Gastroesophageal sphincter (tissue), 4 donors: ENCODE measurements around the gene ELMO1. TPM values are rescaled to one million over a fixed set of nuclear protein-coding genes. Genes with fewer than 3 reads are reported as not detected.
A peak's percentile ranks its signal among the peaks of the same experiment; 100 is the strongest.

Source experiments
- ATAC-seq: fragments of 150-250 bp; one replicate; pipeline ENCODE4 v1.9.1; 2016; ENCODE audit warnings: mild to moderate bottlenecking, moderate library complexity
- H3K27ac ChIP-seq, 4 donors: fragments of 200-600 bp; sonication (generic) in 3 of 4; 1 replicate in 3 of 4; 2 replicates in 1 of 4; pipeline ENCODE4 v1.5.1; 2016 to 2019
- H3K27me3 ChIP-seq: fragments of 200-600 bp; sonication (generic); one replicate; pipeline ENCODE4 v1.5.1; 2019
- H3K36me3 ChIP-seq, 2 donors: fragments of 200-600 bp; sonication (generic); one replicate each; pipeline ENCODE4 v1.5.1; 2019; ENCODE audit warnings: control low read depth in 1 of 2
- H3K4me1 ChIP-seq, 3 donors: fragments of 200-600 bp; sonication (generic); 1 replicate in 2 of 3; 2 replicates in 1 of 3; pipeline ENCODE4 v1.5.1; 2016 to 2019; ENCODE audit warnings: control low read depth in 2 of 3
- H3K4me3 ChIP-seq, 2 donors: fragments of 200-600 bp; sonication (generic); one replicate each; pipeline ENCODE4 v1.5.1; 2019; ENCODE audit warnings: mild to moderate bottlenecking in 1 of 2, moderate library complexity in 1 of 2
- H3K9me3 ChIP-seq, 3 donors: fragments of 200-600 bp; sonication (generic); one replicate each; pipeline ENCODE4 v1.5.1; 2017 to 2019; ENCODE audit warnings: control low read depth in 2 of 3
- CTCF ChIP-seq, 4 experiments: fragments of 200-600 bp in 2 of 4; fragments of 450-650 bp in 2 of 4; sonication (generic) in 1 of 4; IDR thresholded peaks; one replicate each; pipeline ENCODE4 v1.5.1; 2017 to 2019; ENCODE audit warnings: antibody characterized with exemption in 4 of 4, mild to moderate bottlenecking in 2 of 4, moderate library complexity in 2 of 4
- EP300 ChIP-seq: sonication (generic); formaldehyde crosslinking; IDR thresholded peaks from one replicate; pipeline ENCODE4 v1.6.1; 2017; ENCODE audit warnings: antibody characterized with exemption, mild to moderate bottlenecking
- POLR2A ChIP-seq, 2 donors: fragments of 450-650 bp; IDR thresholded peaks; one replicate each; pipeline ENCODE4 v1.6.1; 2017; ENCODE audit warnings: antibody characterized with exemption in 2 of 2, mild to moderate bottlenecking in 2 of 2, moderate library complexity in 1 of 2
- POLR2AphosphoS5 ChIP-seq: sonication (generic); formaldehyde crosslinking; IDR thresholded peaks from one replicate; pipeline ENCODE4 v1.6.1; 2017; ENCODE audit warnings: antibody characterized with exemption
- WGBS, 2 donors: methylation state at CpG; one replicate each; pipeline ENCODE4 v1.1.5; 2018; ENCODE audit warnings: low coverage in 1 of 2; 5-methylcytosine and 5-hydroxymethylcytosine counted together
- total RNA-seq, 4 donors: library from RNA; depleted of rRNA; stranded (reverse); fragments of >200 nt; gene quantifications; one replicate each; pipeline ENCODE4 v1.1.0, GENCODE V29; 2016

Gene ELMO1
- total RNA-seq, 4 donors from 2014 or later: 22.1 to 54.0 (median 42.7) TPM

GRCh38 chr7:37411444-37412034 is 37.1 kb downstream of the ELMO1 start:
- no peak overlapping the region for H3K4me3 ChIP-seq
- peaks cover 0 to 7% (median 0%) of the 10 kb centered on the region in 3 donors for H3K9me3 ChIP-seq
- H3K36me3 ChIP-seq: no peaks in the 10 kb centered on the region
- no peak for TF ChIP-seq CTCF (IDR thresholded peaks at IDR 0.05)
- no peak for TF ChIP-seq POLR2AphosphoS5
- TF ChIP-seq EP300: no peak
- no peak for TF ChIP-seq POLR2A (IDR thresholded peaks at IDR 0.05)
- 58 to 84% methylated on average over 3 to 4 of the region's 4 CpGs for WGBS, 2 donors
- peaks cover 0 to 12% (median 0%) of the 10 kb centered on the region in 3 donors for H3K4me1 ChIP-seq
- H3K27ac ChIP-seq: peak overlapping the region in 1 of 4 donors; percentile 6
- H3K27me3 ChIP-seq: no peaks in the 10 kb centered on the region
- no peak for ATAC-seq

GRCh38 chr7:37410305-37411229 is 38.1 kb downstream of the ELMO1 start:
- no peak overlapping the region for H3K4me3 ChIP-seq
- TF ChIP-seq EP300 (no peak), POLR2A (IDR thresholded peaks at IDR 0.05) (no peak), POLR2AphosphoS5 (no peak), CTCF (IDR thresholded peaks at IDR 0.05) (no peak)
- no peak overlapping the region for H3K27ac ChIP-seq
- H3K36me3 ChIP-seq: no peaks in the 10 kb centered on the region
- H3K4me1 ChIP-seq: peaks cover 0 to 12% (median 0%) of the 10 kb centered on the region in 3 donors
- ATAC-seq: no peak
- 44 to 71% methylated on average over 1 of the region's 1 CpG for WGBS, 2 donors
- H3K9me3 ChIP-seq: peaks cover 0 to 7% (median 0%) of the 10 kb centered on the region in 3 donors
- H3K27me3 ChIP-seq: no peaks in the 10 kb centered on the region

GRCh38 chr7:37409461-37409860 is 39.2 kb downstream of the ELMO1 start:
- peaks cover 0 to 7% (median 0%) of the 10 kb centered on the region in 3 donors for H3K9me3 ChIP-seq
- TF ChIP-seq POLR2A (IDR thresholded peaks at IDR 0.05) (no peak), POLR2AphosphoS5 (no peak), EP300 (no peak), CTCF (IDR thresholded peaks at IDR 0.05) (no peak)
- 6 to 31% methylated on average over 2 of the region's 2 CpGs for WGBS, 2 donors
- H3K4me3 ChIP-seq: no peak overlapping the region
- H3K27me3 ChIP-seq: no peaks in the 10 kb centered on the region
- ATAC-seq: no peak
- H3K27ac ChIP-seq: no peak overlapping the region
- peaks cover 0 to 19% (median 0%) of the 10 kb centered on the region in 3 donors for H3K4me1 ChIP-seq
- H3K36me3 ChIP-seq: no peaks in the 10 kb centered on the region

DNA sequence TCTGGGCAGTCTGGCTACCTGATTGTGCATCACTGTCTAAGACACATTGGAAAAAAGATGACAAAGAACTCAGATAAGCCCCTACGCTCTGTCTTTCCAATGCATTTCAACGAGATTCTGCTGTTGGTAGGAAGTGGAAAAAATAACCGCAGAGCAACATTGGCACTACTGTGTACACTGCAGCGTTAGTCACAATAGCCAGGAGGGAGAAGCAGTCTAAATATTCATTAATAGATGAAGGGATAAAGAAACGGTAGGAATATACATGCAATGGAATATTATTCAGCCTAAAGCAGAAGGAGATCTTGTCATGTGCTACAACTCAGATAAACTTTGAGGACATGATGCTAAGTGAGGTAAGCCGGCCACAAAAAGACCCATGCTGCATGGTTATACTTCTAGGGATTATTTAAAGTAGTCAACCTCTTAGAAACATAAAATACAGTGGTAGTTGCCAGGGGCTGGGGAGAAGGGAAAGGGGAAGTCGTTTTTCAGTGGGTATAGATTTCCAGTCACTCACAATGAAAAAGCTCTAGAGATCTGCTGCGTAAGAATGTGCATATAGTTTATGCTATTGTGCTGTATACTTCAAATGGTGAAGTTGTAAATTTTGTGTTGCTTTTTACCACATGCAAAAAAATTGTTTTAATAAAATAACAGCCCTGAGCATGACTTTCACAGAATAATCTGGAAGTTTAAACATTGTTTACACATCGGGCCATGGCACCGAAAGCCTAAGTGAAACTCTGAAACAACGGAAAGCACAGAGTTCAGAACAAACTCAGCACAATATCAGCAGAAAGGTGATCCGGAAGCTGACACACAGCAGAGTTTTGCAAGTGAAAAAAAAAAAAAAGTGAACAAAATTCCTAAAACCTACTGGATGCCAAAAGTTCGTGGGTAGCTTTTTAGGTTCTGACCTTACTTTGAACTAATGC is 40.1 kb downstream of the ELMO1 start:
- TF ChIP-seq CTCF (IDR thresholded peaks at IDR 0.05) (no peak), POLR2AphosphoS5 (no peak), EP300 (no peak), POLR2A (IDR thresholded peaks at IDR 0.05) (no peak)
- peak; percentile 14 for ATAC-seq
- Histone ChIP-seq H3K9me3 (peaks cover 0 to 7% (median 0%) of the 10 kb centered on the region in 3 donors), H3K4me3 (no peak overlapping the region), H3K36me3 (no peaks in the 10 kb centered on the region), H3K27ac (no peak overlapping the region), H3K27me3 (no peaks in the 10 kb centered on the region), H3K4me1 (peaks cover 0 to 19% (median 0%) of the 10 kb centered on the region in 3 donors)
- 53 to 55% methylated on average over 11 to 13 of the region's 13 CpGs for WGBS, 2 donors
